Measurements from ENCODE around the gene EHMT1.

DNA sequence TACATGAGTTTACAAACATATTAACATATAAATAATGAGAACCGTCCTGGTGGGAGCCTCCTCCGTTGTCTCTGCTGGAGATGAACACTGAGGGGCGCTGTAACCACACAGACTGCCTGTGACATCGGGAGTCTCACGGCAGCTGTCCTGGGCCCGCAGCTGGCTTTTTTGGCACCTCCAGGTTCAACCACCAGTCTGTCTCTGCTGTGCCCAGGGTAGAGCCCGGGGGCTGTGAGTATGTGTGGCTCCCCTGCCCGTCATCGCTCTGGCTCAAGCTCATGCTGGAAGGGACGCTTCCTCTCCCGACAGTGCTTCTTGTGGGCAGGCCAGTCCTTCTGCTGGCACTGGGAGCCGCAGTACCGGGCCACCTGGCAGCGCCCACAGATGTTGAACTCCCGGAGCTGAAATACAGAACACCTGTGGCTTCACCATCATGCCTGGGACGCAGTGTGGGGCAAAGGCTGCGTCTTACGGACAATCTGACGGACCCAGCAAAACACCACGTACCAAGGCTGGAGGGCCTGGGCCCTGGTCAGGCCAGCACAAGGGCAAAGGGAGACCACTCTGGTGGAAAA is 36.4 kb upstream of the EHMT1 start:
- TF ChIP-seq, protein P1, sequence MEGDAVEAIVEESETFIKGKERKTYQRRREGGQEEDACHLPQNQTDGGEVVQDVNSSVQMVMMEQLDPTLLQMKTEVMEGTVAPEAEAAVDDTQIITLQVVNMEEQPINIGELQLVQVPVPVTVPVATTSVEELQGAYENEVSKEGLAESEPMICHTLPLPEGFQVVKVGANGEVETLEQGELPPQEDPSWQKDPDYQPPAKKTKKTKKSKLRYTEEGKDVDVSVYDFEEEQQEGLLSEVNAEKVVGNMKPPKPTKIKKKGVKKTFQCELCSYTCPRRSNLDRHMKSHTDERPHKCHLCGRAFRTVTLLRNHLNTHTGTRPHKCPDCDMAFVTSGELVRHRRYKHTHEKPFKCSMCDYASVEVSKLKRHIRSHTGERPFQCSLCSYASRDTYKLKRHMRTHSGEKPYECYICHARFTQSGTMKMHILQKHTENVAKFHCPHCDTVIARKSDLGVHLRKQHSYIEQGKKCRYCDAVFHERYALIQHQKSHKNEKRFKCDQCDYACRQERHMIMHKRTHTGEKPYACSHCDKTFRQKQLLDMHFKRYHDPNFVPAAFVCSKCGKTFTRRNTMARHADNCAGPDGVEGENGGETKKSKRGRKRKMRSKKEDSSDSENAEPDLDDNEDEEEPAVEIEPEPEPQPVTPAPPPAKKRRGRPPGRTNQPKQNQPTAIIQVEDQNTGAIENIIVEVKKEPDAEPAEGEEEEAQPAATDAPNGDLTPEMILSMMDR (IDR thresholded peaks at IDR 0.05), result peak; percentile 14 to 37 (median 28)
- TF ChIP-seq POLR2A (IDR thresholded peaks at IDR 0.05), result no peak

Measured in right lobe of liver (tissue), 4 donors.